Esophagus squamous epithelium (tissue), 5 donors: ENCODE data around the gene APOBEC3H. TPM values are rescaled to one million over a fixed set of nuclear protein-coding genes. Genes with fewer than 3 reads are reported as not detected.
A peak's percentile ranks its signal among the peaks of the same experiment; 100 is the strongest.

Experiments
- DNase-seq: peaks from one replicate; lab custom pipeline; 2025; lab: John Stamatoyannopoulos, UW
- H3K27ac ChIP-seq, 4 donors: fragments of 200-600 bp; sonication (generic); one replicate each; pipeline ENCODE4 v1.5.1; 2016 to 2019; ENCODE audit warnings: mild to moderate bottlenecking in 1 of 4
- H3K27me3 ChIP-seq, 4 donors: fragments of 200-600 bp; sonication (generic); 1 replicate in 3 of 4; 2 replicates in 1 of 4; pipeline versions ENCODE4 v1.5.1 to v1.6.0; 2017 to 2021; ENCODE audit warnings: antibody characterized with exemption in 1 of 4
- H3K36me3 ChIP-seq, 3 donors: fragments of 200-600 bp; sonication (generic); one replicate each; pipeline ENCODE4 v1.5.1; 2016 to 2019
- H3K4me1 ChIP-seq, 3 donors: fragments of 200-600 bp; sonication (generic); one replicate each; pipeline ENCODE4 v1.5.1; 2017 to 2019
- H3K4me3 ChIP-seq, 4 donors: fragments of 200-600 bp; sonication (generic); 1 replicate in 3 of 4; 2 replicates in 1 of 4; pipeline ENCODE4 v1.5.1; 2016 to 2019; ENCODE audit warnings: mild to moderate bottlenecking in 2 of 4, moderate library complexity in 1 of 4
- H3K9me3 ChIP-seq, 3 donors: fragments of 200-600 bp; sonication (generic); one replicate each; pipeline ENCODE4 v1.5.1; 2016 to 2019
- POLR2A ChIP-seq, 4 donors: fragments of 450-650 bp; IDR thresholded peaks; one replicate each; pipeline ENCODE4 v1.6.1; 2017; ENCODE audit warnings: antibody characterized with exemption in 4 of 4, mild to moderate bottlenecking in 4 of 4, moderate library complexity in 3 of 4
- WGBS, 2 donors: methylation state at CpG; one replicate each; pipeline ENCODE4 v1.1.5; 2018; 5-methylcytosine and 5-hydroxymethylcytosine counted together
- intact Hi-C: fragments of 100-400 bp; cut with DNase I; formaldehyde crosslinking; loops from one replicate; pipeline ENCODE4 v1.15.0; 2022
- total RNA-seq, 4 donors: library from RNA; depleted of rRNA; stranded (reverse); fragments of >200 nt; gene quantifications; one replicate each; pipeline ENCODE4 v1.1.0, GENCODE V29; 2016
- TF ChIP-seq, protein P1 (sequence below), 6 experiments: fragments of 450-650 bp in 4 of 6; fragments of 200-600 bp in 2 of 6; sonication (generic) in 2 of 6; IDR thresholded peaks; one replicate each; pipeline ENCODE4 v1.5.1; 2016 to 2019; ENCODE audit warnings: antibody characterized with exemption in 6 of 6, mild to moderate bottlenecking in 4 of 6, moderate library complexity in 4 of 6
- donor health status: DM: yes; HTN: yes; CAD: no.

APOBEC3H gene
- total RNA-seq, 4 donors from 2014 or later: 0.92 to 0.95 TPM; not detected in 2

DNA sequence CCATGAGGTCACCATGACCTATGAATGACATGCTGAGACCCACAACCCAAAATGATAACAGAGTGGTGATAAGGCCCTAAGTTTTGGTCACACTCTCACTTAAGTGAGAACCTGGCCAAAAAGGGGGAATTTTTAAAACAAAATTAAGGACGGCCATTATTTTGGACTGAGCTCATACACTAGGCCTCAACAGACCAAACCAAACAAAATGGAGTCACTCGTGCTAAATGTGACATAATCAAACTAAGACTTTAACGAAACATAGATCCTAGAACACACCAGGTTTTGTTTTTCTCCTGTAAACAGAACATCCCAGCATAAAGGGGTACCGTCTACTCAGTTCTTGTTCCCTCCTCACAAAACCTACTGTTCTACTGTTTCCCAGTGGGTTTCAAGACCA lies 11.4 kb downstream of the APOBEC3H start:
- no peak overlapping the region for H3K27ac ChIP-seq
- H3K4me3 ChIP-seq: no peak overlapping the region
- H3K4me1 ChIP-seq: peaks cover 0 to 16% (median 0%) of the 10 kb centered on the region in 3 donors
- no peaks in the 10 kb centered on the region for H3K9me3 ChIP-seq
- peaks cover 0 to 5% (median 0%) of the 10 kb centered on the region in 4 donors for H3K27me3 ChIP-seq
- DNase-seq: no peak
- no peak for TF ChIP-seq POLR2A (IDR thresholded peaks at IDR 0.05)
- TF ChIP-seq, protein P1, sequence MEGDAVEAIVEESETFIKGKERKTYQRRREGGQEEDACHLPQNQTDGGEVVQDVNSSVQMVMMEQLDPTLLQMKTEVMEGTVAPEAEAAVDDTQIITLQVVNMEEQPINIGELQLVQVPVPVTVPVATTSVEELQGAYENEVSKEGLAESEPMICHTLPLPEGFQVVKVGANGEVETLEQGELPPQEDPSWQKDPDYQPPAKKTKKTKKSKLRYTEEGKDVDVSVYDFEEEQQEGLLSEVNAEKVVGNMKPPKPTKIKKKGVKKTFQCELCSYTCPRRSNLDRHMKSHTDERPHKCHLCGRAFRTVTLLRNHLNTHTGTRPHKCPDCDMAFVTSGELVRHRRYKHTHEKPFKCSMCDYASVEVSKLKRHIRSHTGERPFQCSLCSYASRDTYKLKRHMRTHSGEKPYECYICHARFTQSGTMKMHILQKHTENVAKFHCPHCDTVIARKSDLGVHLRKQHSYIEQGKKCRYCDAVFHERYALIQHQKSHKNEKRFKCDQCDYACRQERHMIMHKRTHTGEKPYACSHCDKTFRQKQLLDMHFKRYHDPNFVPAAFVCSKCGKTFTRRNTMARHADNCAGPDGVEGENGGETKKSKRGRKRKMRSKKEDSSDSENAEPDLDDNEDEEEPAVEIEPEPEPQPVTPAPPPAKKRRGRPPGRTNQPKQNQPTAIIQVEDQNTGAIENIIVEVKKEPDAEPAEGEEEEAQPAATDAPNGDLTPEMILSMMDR (IDR thresholded peaks at IDR 0.05): no peak
- H3K36me3 ChIP-seq: no peaks in the 10 kb centered on the region
- WGBS, 2 donors: 91 to 93% methylated on average over 4 of the region's 4 CpGs
- intact Hi-C loops: no loop called here

GRCh38 chr22:39109361-39109760 lies 12.3 kb downstream of the APOBEC3H start:
- H3K36me3 ChIP-seq: no peaks in the 10 kb centered on the region
- intact Hi-C loops: no loop called here

GRCh38 chr22:39110631-39111561 lies 13.9 kb downstream of the APOBEC3H start:
- intact Hi-C loops: no loop called here
- H3K4me3 ChIP-seq: no peak overlapping the region
- no peak for DNase-seq

More at GRCh38 chr22:39109361-39109760, 12.3 kb downstream of the APOBEC3H start:
- DNase-seq: no peak
- no peak overlapping the region for H3K4me3 ChIP-seq
- TF ChIP-seq POLR2A (IDR thresholded peaks at IDR 0.05): no peak
- TF ChIP-seq, protein P1 (IDR thresholded peaks at IDR 0.05): no peak
- peaks cover 0 to 18% (median 0%) of the 10 kb centered on the region in 3 donors for H3K4me1 ChIP-seq
- H3K27ac ChIP-seq: no peak overlapping the region
- no peaks in the 10 kb centered on the region for H3K9me3 ChIP-seq
- peaks cover 0 to 7% (median 0%) of the 10 kb centered on the region in 4 donors for H3K27me3 ChIP-seq
- WGBS, 2 donors: 77 to 85% methylated on average over 6 to 9 of the region's 9 CpGs

DNA sequence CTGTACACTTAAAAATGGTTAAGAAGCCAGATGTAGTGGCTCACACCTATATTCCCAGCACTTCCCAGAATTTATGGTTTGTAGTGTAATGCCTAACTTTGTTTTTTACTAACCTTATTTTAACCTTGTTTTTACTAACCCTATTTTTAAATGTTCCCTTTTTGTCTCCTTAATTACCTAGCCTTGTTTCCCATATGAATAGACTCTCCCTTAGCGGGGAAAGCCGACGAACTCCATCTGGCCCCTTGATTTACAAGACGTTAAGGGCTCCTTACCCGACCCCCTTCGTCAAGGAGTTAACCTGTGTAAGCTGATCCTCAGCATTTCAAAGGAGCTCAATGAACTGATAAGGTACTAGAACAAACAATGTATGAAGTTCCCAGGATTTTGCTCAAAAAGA lies 17.1 kb downstream of the APOBEC3H start:
- WGBS, 2 donors: 53 to 70% methylated on average over 6 of the region's 6 CpGs
- H3K27me3 ChIP-seq: peaks cover 0 to 19% (median 0%) of the 10 kb centered on the region in 4 donors
- no peaks in the 10 kb centered on the region for H3K9me3 ChIP-seq
- H3K4me1 ChIP-seq: peaks cover 0 to 25% (median 0%) of the 10 kb centered on the region in 3 donors
- intact Hi-C loops: no loop called here
- no peak overlapping the region for H3K27ac ChIP-seq
- H3K4me3 ChIP-seq: no peak overlapping the region
- no peak for DNase-seq
- no peaks in the 10 kb centered on the region for H3K36me3 ChIP-seq
- TF ChIP-seq, protein P1 (IDR thresholded peaks at IDR 0.05): no peak
- TF ChIP-seq POLR2A (IDR thresholded peaks at IDR 0.05): no peak

More at GRCh38 chr22:39110631-39111561, 13.9 kb downstream of the APOBEC3H start:
- TF ChIP-seq POLR2A (IDR thresholded peaks at IDR 0.05): no peak
- TF ChIP-seq, protein P1 (IDR thresholded peaks at IDR 0.05): no peak
- Histone ChIP-seq H3K4me1 (peaks cover 0 to 18% (median 0%) of the 10 kb centered on the region in 3 donors), H3K36me3 (no peaks in the 10 kb centered on the region), H3K9me3 (no peaks in the 10 kb centered on the region), H3K27me3 (peaks cover 0 to 8% (median 0%) of the 10 kb centered on the region in 4 donors), H3K27ac (peak overlapping the region in 1 of 4 donors; percentile 19)
- WGBS, 2 donors: 51 to 57% methylated on average over 15 of the region's 15 CpGs

DNA sequence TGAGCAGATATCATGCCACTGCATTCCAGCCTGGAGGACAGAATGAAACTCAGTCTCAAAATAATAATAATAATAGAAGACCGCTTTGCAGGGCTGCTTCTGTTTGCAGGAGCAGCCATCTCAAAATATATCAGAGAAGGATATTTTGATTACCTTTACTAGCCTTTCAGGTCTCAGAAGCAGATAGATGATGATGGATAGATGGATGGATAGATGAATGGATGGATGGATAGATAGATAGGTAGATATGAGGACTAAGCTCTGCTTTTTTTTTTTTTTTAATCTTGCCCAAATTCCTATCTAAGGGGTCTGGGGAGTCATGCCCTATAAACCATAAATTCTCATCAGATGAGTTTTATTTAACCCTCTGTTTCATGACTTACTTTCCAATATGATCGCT lies 18.5 kb downstream of the APOBEC3H start:
- Histone ChIP-seq H3K4me3 (no peak overlapping the region), H3K9me3 (no peaks in the 10 kb centered on the region), H3K36me3 (no peaks in the 10 kb centered on the region), H3K4me1 (peaks cover 0 to 22% (median 0%) of the 10 kb centered on the region in 3 donors), H3K27me3 (peaks cover 0 to 19% (median 0%) of the 10 kb centered on the region in 4 donors), H3K27ac (no peak overlapping the region)
- intact Hi-C loops: no loop called here
- TF ChIP-seq, protein P1 (IDR thresholded peaks at IDR 0.05): no peak
- TF ChIP-seq POLR2A (IDR thresholded peaks at IDR 0.05): no peak
- DNase-seq: no peak
- 82 to 85% methylated on average over 2 of the region's 2 CpGs for WGBS, 2 donors
